Measurements from ENCODE around the gene PRDM5. TPM values are rescaled to one million over a fixed set of nuclear protein-coding genes. Genes with fewer than 3 reads are reported as not detected.

PRDM5 gene
- total RNA-seq, 1 experiment from 2014 or later, result 0.85 TPM

- Histone ChIP-seq H3K9me3 (ENCODE audit: insufficient read depth, low read depth) (peaks cover 3% of the 10 kb centered on the region; the same call in 1 of the 2 replicates), H3K27me3 (ENCODE audit: insufficient read depth, low read depth) (no peaks in the 10 kb centered on the region), H3K36me3 (ENCODE audit: low read depth) (no peaks in the 10 kb centered on the region), H3K4me3 (no peak overlapping the region), H3K9me2 (ENCODE audit: insufficient read depth) (no peaks in the 10 kb centered on the region), H2AFZ (no peak overlapping the region), H3K4me1 (replicated peaks; ENCODE audit: insufficient read depth) (no peaks in the 10 kb centered on the region), H4K20me1 (ENCODE audit: insufficient read depth) (no peaks in the 10 kb centered on the region), H3F3A (ENCODE audit: insufficient read depth, low read depth) (no peaks in the 10 kb centered on the region), H3K4me2 (no peak overlapping the region), H3K27ac (no peak overlapping the region), H3K79me2 (ENCODE audit: low read depth) (no peaks in the 10 kb centered on the region)
- BruUV-seq (replicated peaks), result no TSS peak
- CTCF ChIA-PET, result no interaction called here
- TF ChIP-seq EZH2 (IDR thresholded peaks at IDR 0.05; ENCODE audit: low read depth), result no peak
- no peak for TF ChIP-seq CTCF (conservative IDR thresholded peaks at IDR 0.05)
- DNase-seq, result no peak
- intact Hi-C loops (cut with micrococcal nuclease; ENCODE audit: unreplicated experiment), result no loop called here
- POLR2A ChIA-PET (ENCODE audit: unreplicated experiment), result no interaction called here
These were observed 255.4 kb downstream of the PRDM5 start for GRCh38 chr4:120667102-120667501.

- H3K27ac ChIP-seq, result no peak overlapping the region
- DNase-seq, result no peak
- H3K4me2 ChIP-seq, result no peak overlapping the region
- ChIA-PET CTCF (no interaction called here), POLR2A (ENCODE audit: unreplicated experiment) (no interaction called here)
- H3K4me3 ChIP-seq, result no peak overlapping the region
- H4K20me1 ChIP-seq (ENCODE audit: insufficient read depth), result no peaks in the 10 kb centered on the region
- H3K4me1 ChIP-seq (replicated peaks; ENCODE audit: insufficient read depth), result no peaks in the 10 kb centered on the region
- no peaks in the 10 kb centered on the region for H3F3A ChIP-seq (ENCODE audit: insufficient read depth, low read depth)
- H3K9me3 ChIP-seq (ENCODE audit: insufficient read depth, low read depth), result no peaks in the 10 kb centered on the region
- no peaks in the 10 kb centered on the region for H3K36me3 ChIP-seq (ENCODE audit: low read depth)
- no peak for TF ChIP-seq EZH2 (IDR thresholded peaks at IDR 0.05; ENCODE audit: low read depth)
- no peak for TF ChIP-seq CTCF (conservative IDR thresholded peaks at IDR 0.05)
- H3K79me2 ChIP-seq (ENCODE audit: low read depth), result no peaks in the 10 kb centered on the region
- H3K9me2 ChIP-seq (ENCODE audit: insufficient read depth), result no peaks in the 10 kb centered on the region
- peaks cover under 1% of the 10 kb centered on the region; the same call in 1 of the 2 replicates for H3K27me3 ChIP-seq (ENCODE audit: insufficient read depth, low read depth)
- intact Hi-C loops (cut with micrococcal nuclease; ENCODE audit: unreplicated experiment), result no loop called here
- BruUV-seq (replicated peaks), result no TSS peak
- no peak overlapping the region for H2AFZ ChIP-seq
These were observed 257.7 kb downstream of the PRDM5 start for GRCh38 chr4:120664851-120665250.

GRCh38 chr4:120659616-120660170 lies 262.8 kb downstream of the PRDM5 start:
- ChIA-PET CTCF (no interaction called here), POLR2A (ENCODE audit: unreplicated experiment) (no interaction called here)
- Histone ChIP-seq H3F3A (ENCODE audit: insufficient read depth, low read depth) (no peaks in the 10 kb centered on the region), H3K36me3 (ENCODE audit: low read depth) (no peaks in the 10 kb centered on the region), H3K79me2 (ENCODE audit: low read depth) (no peaks in the 10 kb centered on the region), H3K27me3 (ENCODE audit: insufficient read depth, low read depth) (peaks cover 10% of the 10 kb centered on the region; the same call in 1 of the 2 replicates), H3K9me3 (ENCODE audit: insufficient read depth, low read depth) (no peaks in the 10 kb centered on the region), H3K4me3 (no peak overlapping the region), H4K20me1 (ENCODE audit: insufficient read depth) (no peaks in the 10 kb centered on the region; the same call in 1 of the 2 replicates), H3K27ac (no peak overlapping the region), H2AFZ (no peak overlapping the region), H3K4me2 (no peak overlapping the region), H3K9me2 (ENCODE audit: insufficient read depth) (no peaks in the 10 kb centered on the region), H3K4me1 (replicated peaks; ENCODE audit: insufficient read depth) (no peaks in the 10 kb centered on the region)
- BruUV-seq (replicated peaks), result no TSS peak
- intact Hi-C loops (cut with micrococcal nuclease; ENCODE audit: unreplicated experiment), result no loop called here
- no peak for DNase-seq
- TF ChIP-seq EZH2 (IDR thresholded peaks at IDR 0.05; ENCODE audit: low read depth) (no peak), CTCF (conservative IDR thresholded peaks at IDR 0.05) (no peak)
